Transverse colon (tissue), 3 donors: ENCODE measurements around the gene WDFY2.

Experiments used
- POLR2A ChIP-seq: fragments of 450-650 bp; IDR thresholded peaks from one replicate; pipeline ENCODE4 v1.6.1; 2016; ENCODE audit warnings: antibody characterized with exemption, mild to moderate bottlenecking, moderate library complexity
- TF ChIP-seq, protein P1 (sequence below), 5 experiments: fragments of 200-600 bp in 3 of 5; fragments of 450-650 bp in 2 of 5; sonication (generic) in 3 of 5; IDR thresholded peaks; 1 replicate in 2 of 5; 2 replicates in 3 of 5; pipeline ENCODE4 v1.5.1; 2016 to 2017; ENCODE audit warnings: antibody characterized with exemption in 5 of 5, inconsistent platforms in 3 of 5, mild to moderate bottlenecking in 2 of 5, moderate library complexity in 1 of 5

DNA sequence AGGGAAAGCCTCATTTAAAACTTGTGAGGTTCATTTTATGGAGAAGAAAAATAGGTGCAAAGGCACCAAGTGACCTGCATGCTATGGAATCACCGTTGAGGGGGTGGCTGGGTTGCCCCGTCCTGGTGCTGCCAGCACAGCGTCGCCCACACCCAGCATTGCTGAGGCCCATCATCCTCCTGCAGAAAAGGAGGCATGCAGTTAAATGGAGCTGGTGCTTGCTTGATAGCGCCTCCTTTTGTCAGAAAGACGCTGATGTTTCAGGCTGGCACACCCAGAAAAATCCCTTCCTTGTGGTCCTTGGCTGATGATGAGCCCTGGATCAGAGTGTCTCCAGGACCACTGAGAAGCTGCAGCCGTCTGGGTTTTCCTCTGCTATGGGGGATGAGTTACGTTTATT is 182.8 kb downstream of the WDFY2 start:
- TF ChIP-seq, protein P1, sequence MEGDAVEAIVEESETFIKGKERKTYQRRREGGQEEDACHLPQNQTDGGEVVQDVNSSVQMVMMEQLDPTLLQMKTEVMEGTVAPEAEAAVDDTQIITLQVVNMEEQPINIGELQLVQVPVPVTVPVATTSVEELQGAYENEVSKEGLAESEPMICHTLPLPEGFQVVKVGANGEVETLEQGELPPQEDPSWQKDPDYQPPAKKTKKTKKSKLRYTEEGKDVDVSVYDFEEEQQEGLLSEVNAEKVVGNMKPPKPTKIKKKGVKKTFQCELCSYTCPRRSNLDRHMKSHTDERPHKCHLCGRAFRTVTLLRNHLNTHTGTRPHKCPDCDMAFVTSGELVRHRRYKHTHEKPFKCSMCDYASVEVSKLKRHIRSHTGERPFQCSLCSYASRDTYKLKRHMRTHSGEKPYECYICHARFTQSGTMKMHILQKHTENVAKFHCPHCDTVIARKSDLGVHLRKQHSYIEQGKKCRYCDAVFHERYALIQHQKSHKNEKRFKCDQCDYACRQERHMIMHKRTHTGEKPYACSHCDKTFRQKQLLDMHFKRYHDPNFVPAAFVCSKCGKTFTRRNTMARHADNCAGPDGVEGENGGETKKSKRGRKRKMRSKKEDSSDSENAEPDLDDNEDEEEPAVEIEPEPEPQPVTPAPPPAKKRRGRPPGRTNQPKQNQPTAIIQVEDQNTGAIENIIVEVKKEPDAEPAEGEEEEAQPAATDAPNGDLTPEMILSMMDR (IDR thresholded peaks at IDR 0.05): no peak
- no peak for TF ChIP-seq POLR2A
